Activated naive CD8-positive, alpha-beta T cell treated with anti-CD3 and anti-CD28 coated beads, Interleukin-2, amount 50 U/mL, for 16 hours (primary cell): Measurements from ENCODE around the gene NXN.

Experiments
- DNase-seq: peaks from one replicate; pipeline ENCODE4 v3.0.0-alpha.2; 2020; ENCODE audit warnings: low read depth, low spot score

Gene NXN

DNA sequence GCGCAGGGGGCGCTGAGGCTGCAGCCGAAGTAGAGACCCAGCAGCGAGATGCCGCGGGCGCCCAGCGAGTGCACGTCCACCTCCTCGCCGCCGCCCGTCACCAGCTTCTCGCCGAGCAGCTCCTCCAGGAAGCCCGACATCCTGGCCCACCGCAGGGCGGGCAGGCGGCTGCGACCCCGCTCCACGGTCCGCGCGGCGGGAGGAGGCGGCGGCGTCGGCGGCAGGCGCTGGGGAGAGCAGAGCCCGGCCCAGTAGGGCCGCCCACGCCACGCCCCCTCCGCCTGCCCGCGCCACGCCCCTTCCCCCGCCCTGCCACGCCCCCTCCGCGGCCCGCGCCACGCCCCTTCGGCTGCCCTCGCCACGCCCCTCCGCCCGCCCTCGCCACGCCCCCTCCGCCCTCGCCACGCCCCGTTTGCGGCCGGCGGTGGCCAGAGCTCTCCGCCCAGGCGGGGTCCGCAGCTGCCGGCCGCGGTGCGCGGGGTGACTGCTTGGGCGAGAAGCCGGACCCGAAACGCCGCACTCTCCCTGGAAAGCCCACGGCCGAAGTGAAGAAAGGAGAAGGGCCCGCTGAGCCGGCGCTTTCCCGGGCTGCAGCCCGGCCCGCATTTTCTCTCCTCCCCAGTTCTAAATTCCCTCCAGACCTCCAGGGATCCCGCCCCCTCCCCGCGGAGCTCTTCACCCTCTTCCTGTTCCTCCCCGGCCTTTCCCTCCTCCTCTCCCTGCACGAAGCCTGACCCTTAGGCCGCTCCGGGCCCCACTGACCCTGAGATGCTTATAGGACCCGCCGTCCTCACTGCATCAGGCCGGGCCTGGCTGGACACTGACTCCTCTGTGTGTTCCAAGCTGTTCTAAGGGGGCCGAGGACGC, at the start of gene NXN:
Gene NXN (minus strand): TSS at position 238 of the 867 bp plus-strand sequence.
- peak; percentile 63 for DNase-seq

DNA sequence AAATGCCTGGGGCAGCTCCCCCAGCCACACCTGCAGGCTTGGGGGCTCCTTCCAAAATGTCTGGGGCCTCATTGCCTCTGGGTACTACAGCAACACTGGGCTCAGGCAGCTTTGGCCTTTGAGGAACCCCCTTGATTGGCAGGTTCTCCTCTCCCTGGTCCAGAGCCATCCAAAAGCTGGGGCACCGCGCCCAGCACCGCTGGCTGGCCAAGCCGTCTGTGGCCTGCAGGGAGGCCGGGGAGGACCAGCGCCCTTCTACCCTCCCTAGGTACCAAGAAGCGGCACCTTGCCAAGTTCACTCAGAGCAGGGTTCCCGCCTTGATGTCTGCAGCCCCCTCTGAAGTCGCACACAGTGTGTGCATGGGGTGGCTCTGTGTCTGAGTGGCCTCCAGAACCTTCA, 47.5 kb upstream of the NXN start:
- no peak for DNase-seq

DNA sequence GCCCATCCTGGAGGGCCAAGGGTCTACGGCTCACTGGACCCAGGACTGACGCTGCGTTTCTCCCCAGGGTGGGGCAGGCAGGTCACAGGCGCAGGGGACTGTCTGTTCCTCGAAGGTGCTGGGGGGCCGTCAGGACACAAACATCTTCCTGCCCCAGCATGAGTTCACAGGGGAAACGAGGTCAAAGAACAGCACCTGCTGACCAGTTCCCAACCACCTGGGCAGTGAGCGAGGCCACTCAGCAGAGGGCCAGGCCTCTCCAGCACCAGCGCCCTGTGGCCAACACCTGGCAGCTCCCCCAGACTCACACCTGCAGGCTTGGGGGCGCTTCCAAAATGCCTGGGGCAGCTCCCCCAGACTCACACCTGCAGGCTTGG, 47.0 kb upstream of the NXN start:
- DNase-seq: no peak

GRCh38 chr17:1025733-1026598, 46.4 kb upstream of the NXN start:
- no peak for DNase-seq

- DNase-seq: no peak
These were observed 44.5 kb upstream of the NXN start for GRCh38 chr17:1024076-1024475.

GRCh38 chr17:1022278-1023024, 42.9 kb upstream of the NXN start:
- no peak for DNase-seq

- no peak for DNase-seq
These were observed 41.6 kb upstream of the NXN start for GRCh38 chr17:1021147-1021546.

- no peak for DNase-seq
These were observed 39.9 kb upstream of the NXN start for GRCh38 chr17:1019451-1019850.

GRCh38 chr17:1018547-1018946, 39.0 kb upstream of the NXN start:
- no peak for DNase-seq

GRCh38 chr17:1013729-1014090, 34.1 kb upstream of the NXN start:
- DNase-seq: no peak

DNA sequence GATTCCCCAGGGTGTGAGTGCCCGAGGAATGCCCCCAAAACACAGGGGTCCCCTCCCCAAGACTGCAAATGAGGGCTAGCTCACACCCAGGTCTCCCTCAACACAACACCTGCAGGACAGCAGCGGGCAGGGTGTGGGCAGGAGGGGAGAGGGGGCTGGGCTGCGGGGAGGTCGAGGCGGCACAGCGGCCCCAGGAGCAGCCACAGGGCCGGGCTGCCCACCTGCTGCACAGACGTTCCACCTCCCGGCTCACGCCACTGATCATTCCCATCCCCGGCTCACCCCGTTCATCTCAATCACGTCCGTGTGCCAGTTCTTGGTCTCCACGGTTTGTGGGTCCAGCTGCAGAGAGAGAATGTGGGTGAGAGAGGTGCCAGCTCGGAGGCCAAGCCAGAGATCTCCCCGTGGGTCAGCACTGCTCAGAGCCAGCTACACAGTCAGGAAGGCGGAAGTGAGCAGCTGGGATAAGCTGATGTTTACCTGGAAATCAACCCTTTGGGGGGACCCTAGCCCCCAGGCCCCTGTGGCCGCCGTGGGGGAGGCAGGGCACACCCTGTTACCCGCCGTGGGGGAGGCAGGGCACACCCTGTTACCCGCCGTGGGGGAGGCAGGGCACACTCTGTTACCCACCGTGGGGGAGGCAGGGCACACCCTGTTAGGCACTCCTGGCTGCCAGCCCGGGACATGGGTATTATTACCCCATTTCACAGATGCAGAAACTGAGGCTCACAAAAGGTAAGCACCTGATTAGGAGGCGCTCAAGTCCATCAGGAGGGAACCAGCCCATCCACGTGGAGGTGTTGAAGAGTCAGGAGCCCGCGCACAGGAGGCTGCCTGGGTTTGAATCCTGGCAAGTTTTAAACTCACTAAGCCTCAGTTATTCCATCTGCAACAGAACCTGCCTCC, 33.5 kb upstream of the NXN start:
- no peak for DNase-seq

GRCh38 chr17:1011760-1012735, 32.5 kb upstream of the NXN start:
- no peak for DNase-seq

GRCh38 chr17:1011138-1011537, 31.6 kb upstream of the NXN start:
- no peak for DNase-seq

GRCh38 chr17:1010586-1010985, 31.0 kb upstream of the NXN start:
- DNase-seq: no peak

DNA sequence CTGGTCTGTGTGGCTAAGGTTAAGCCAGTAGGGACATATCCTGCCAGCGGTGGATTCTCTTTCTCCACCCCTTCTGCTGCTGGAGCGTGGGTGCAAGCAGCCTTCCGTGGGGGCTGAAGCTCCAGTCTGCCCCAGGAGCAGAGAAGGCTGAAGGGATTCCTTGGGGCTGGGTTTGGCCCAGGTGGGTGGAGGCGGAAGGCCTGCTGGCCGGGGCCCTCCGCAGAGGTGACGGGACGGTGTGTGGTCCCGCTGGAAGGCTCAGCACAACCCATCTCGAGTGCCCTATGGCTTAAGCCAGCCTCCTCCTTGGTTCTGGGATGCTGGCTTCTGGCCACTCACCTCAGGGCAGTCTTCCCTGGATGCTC, 30.5 kb upstream of the NXN start:
- no peak for DNase-seq

DNA sequence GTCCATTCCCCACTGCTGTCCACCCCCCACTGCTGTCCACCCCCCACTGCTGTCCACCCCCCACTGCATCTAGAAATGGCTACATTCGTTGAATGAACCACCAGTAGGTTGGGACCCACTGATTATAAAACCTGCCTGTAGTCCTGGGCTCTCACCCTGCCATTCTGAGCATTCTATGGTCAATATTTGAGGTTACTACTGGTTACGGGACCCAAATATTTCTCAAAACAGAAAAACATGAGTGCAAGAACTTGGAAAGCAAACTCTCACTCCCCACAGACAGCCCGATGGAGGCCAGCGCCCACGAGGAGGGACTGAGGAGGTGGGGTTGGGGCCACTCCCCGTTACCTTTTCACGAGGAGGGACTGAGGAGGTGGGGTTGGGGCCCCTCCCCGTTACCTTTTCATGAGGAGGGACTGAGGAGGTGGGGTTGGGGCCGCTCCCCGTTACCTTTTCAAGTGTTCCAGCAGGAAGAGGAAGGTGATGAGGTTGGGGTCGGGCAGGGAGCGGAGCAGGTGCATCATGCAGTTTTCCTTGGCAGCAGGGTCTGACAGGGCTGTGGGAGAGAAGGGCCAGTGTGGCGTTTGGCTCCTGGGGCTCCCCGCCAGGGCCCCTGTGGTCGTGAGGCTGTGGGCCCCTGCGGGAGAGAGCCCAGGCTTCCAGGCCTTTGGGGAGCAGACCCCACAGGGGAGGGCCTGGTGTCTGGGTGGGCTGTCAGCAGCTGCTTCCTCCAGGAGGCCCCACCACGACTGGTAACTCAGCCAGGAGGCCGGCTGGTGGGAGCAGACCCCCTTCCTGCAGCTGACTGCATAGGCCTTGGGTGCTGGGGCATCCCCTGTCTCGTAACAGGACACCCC, 29.9 kb upstream of the NXN start:
- no peak for DNase-seq

- DNase-seq: no peak
These were observed 28.6 kb upstream of the NXN start for GRCh38 chr17:1008008-1008761.

DNA sequence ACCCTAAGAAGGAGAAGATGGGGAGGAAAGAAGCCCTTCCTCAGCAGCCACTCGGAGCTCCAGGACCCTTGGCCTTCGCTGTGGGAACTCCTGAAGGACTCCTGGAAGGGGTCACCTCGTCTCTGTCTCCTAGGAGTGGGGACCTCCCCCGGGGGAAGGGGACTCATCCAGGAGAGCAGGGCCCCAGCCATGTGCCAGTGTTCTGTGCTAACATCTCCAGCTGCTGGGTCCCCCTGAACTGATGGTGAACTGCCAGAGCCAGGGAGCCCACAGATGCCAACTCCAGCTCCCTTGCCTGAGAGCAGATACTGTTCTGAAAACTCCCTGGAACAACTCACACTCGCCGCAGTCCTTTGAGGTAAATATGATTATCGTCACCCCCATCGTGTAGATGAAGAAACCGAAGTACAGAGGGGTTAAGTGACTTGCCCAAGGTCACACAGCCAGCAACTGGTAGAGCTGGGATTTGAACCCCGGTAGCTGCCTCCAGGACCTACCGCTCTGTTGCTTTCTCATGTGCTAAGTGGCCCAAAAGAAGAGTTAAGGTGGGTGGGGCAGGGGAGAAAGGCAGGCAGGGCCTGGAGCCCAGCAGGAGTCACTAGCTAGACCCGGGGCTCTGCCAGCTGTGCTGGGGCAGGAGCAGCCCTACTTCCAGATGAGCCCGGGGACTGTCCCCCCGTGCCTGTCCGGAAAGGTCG, 27.9 kb upstream of the NXN start:
- DNase-seq: no peak
